ENCODE data around the gene VPS45. TPM values are rescaled to one million over a fixed set of nuclear protein-coding genes. Genes with fewer than 3 reads are reported as not detected.

VPS45 gene
- total RNA-seq, 1 donor from 2014 or later = 18.9 TPM

DNA sequence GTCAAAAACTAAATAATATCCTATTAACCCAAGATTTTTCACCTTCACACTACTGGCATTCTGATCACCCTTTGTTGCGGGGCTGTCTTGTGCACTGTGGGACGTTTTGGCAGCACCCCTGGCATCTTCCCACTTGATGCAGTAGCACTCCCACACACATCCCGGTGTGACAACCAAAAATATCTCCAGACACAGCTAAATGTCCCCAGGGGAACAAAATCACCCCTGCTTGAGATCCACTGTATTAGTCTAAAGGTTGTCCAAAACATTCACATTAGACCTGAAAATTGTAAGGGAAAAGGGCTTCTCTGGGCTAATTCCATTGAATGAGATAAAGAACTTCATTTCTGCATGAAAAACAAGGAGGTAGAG, 120.0 kb downstream of the VPS45 start:
- no peak for DNase-seq (ENCODE audit: low read depth in 2 of 2)

DNA sequence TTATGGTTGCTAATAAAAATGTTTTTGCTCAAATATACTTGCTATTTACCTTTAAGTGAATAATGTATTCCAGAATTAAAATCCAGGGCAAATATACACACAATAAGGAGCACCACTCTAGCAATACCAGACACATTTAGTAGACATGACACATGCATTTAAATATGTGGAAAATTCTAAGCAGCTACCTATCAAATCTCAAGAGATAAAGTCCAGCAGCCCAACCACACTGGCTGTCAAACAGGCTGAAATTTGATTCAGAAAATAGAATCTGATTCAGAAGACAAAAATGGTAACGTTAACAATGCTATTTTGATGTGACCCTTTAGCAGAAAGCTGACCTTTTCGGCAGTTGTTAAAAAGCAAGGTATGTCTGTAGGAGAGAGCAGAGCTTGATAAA, 124.4 kb downstream of the VPS45 start:
- no peak for DNase-seq (ENCODE audit: low read depth in 2 of 2)

DNA sequence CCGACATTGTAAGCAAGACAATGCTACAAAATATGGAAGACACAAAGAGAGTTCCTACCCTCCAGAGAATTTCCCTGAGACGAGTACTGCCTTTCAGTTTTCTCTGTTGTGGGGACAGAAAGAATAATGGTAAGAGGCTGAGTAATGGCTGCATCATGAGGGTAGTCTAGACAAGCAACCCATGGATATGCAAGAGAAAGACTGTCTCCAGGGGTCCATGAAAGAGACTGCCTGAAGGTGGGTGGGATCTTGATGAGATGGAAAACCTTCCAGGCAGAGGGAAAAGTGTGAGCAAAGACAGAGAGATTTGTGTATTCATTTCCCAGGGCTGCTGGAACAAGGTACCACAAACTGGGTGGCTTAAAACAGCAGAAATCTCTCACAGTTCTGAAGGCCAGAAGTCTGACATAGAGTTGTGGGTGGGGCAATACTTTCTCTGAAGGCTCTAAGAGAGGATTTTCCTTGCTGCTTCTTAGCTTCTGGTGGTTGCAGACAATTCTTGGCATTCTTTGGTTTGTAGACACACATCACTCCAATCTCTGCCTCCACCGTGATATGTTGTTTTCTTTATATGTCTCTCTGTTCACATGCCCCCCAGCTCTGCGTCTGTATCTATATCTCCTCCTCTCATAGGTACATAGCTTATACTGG, 126.9 kb downstream of the VPS45 start:
- no peak for DNase-seq (ENCODE audit: low read depth in 2 of 2)

Other genes starting within 250 kb of the VPS45 start
- 6.0 and 8.1 TPM in 2 replicates for gene BOLA1, start 168.2 kb upstream of the VPS45 start, total RNA-seq
- gene SV2A, start 149.9 kb upstream of the VPS45 start, total RNA-seq = 1.3 and 3.5 TPM in 2 replicates
- 8.7 and 12.5 TPM in 2 replicates for gene SF3B4, start 140.0 kb upstream of the VPS45 start, total RNA-seq
- 0.25 and 0.64 TPM in 2 replicates for gene MTMR11, start 130.9 kb upstream of the VPS45 start, total RNA-seq
- gene OTUD7B, start 57.0 kb upstream of the VPS45 start, total RNA-seq = 8.7 and 9.6 TPM in 2 replicates
- 37.9 and 56.5 TPM in 2 replicates for gene PLEKHO1, start 82.1 kb downstream of the VPS45 start, total RNA-seq
- 10.0 and 23.2 TPM in 2 replicates for gene ANP32E, start 168.3 kb downstream of the VPS45 start, total RNA-seq
- not detected in 2 replicates for gene CA14, start 190.0 kb downstream of the VPS45 start, total RNA-seq
- gene APH1A, start 201.2 kb downstream of the VPS45 start, total RNA-seq = 139 and 159 TPM in 2 replicates
- gene C1orf54, start 205.0 kb downstream of the VPS45 start, total RNA-seq = 8.1 and 11.8 TPM in 2 replicates
- 0.77 and 2.0 TPM in 2 replicates for gene CIART, start 214.8 kb downstream of the VPS45 start, total RNA-seq
- 39.4 and 47.4 TPM in 2 replicates for gene MRPS21, start 226.1 kb downstream of the VPS45 start, total RNA-seq

Data from dermis microvascular lymphatic vessel endothelial cell (primary cell).